Liver (tissue), 9 donors: ENCODE data around the gene UQCRC1. TPM values are rescaled to one million over a fixed set of nuclear protein-coding genes. Genes with fewer than 3 reads are reported as not detected.

ENCODE experiments used
- DNase-seq: peaks from one replicate; pipeline ENCODE4 v3.0.0-alpha.2; 2017; ENCODE audit warnings: low spot score
- H3K27ac ChIP-seq, 2 donors: one replicate each; pipeline ENCODE4 v1.7.0; 2013; ENCODE audit warnings: inconsistent platforms in 2 of 2, low read length in 2 of 2, control low read depth in 1 of 2, low read depth in 1 of 2, mild to moderate bottlenecking in 1 of 2
- H3K27me3 ChIP-seq, 4 donors: one replicate each; pipeline versions ENCODE4 v1.6.1 to v1.7.0; 2013; ENCODE audit warnings: low read length in 3 of 4, inconsistent platforms in 1 of 4, mild to moderate bottlenecking in 1 of 4, moderate library complexity in 1 of 4; ENCODE audit not compliant: control insufficient read depth in 4 of 4, insufficient read depth in 4 of 4
- H3K36me3 ChIP-seq, 4 donors: one replicate each; pipeline versions ENCODE4 v1.6.1 to v1.7.0; 2013; ENCODE audit warnings: low read length in 3 of 4, mild to moderate bottlenecking in 3 of 4, low read depth in 1 of 4, moderate library complexity in 1 of 4; ENCODE audit not compliant: control insufficient read depth in 4 of 4, insufficient read depth in 3 of 4
- H3K4me1 ChIP-seq, 4 donors: one replicate each; pipeline versions ENCODE4 v1.6.1 to v1.7.0; 2013; ENCODE audit warnings: low read length in 3 of 4, mild to moderate bottlenecking in 3 of 4, moderate library complexity in 1 of 4; ENCODE audit not compliant: control insufficient read depth in 4 of 4, insufficient read depth in 4 of 4
- H3K4me3 ChIP-seq, 3 donors: one replicate each; pipeline versions ENCODE4 v1.6.1 to v1.7.0; 2013; ENCODE audit warnings: low read length in 3 of 3, control low read depth in 1 of 3, low read depth in 1 of 3, mild to moderate bottlenecking in 1 of 3
- H3K9ac ChIP-seq, 2 donors: one replicate each; pipeline ENCODE4 v1.7.0; 2013; ENCODE audit warnings: low read length in 2 of 2, mild to moderate bottlenecking in 2 of 2, moderate library complexity in 2 of 2, control low read depth in 1 of 2, low read depth in 1 of 2
- H3K9me3 ChIP-seq, 4 donors: one replicate each; pipeline versions ENCODE4 v1.6.1 to v1.7.0; 2013; ENCODE audit warnings: low read length in 3 of 4; ENCODE audit not compliant: control insufficient read depth in 4 of 4
- CTCF ChIP-seq: fragments of 150-350 bp; IDR thresholded peaks from 2 replicates; pipeline ENCODE4 v1.5.1; 2017; ENCODE audit warnings: improper control_type of control experiment, low read depth, low read length; ENCODE audit not compliant: missing input control
- EGR1 ChIP-seq, 2 donors: IDR thresholded peaks; 2 replicates each; pipeline ENCODE4 v1.6.1; 2016 to 2018; ENCODE audit warnings: antibody characterized with exemption in 2 of 2, low read depth in 2 of 2
- FOXA1 ChIP-seq: IDR thresholded peaks from 2 replicates; pipeline ENCODE4 v1.6.1; 2016; ENCODE audit warnings: antibody characterized with exemption
- GABPA ChIP-seq, 2 donors: IDR thresholded peaks in 1 of 2; conservative IDR thresholded peaks in 1 of 2; 2 replicates each; pipeline ENCODE4 v1.6.1; 2016; ENCODE audit warnings: antibody characterized with exemption in 2 of 2, mild to moderate bottlenecking in 1 of 2, moderate library complexity in 1 of 2
- HNF4G ChIP-seq: IDR thresholded peaks from 2 replicates; pipeline ENCODE4 v1.6.1; 2016; ENCODE audit warnings: antibody characterized with exemption
- JUND ChIP-seq, 2 donors: IDR thresholded peaks; 2 replicates each; pipeline ENCODE4 v1.6.1; 2016; ENCODE audit warnings: antibody characterized with exemption in 2 of 2
- MAX ChIP-seq: IDR thresholded peaks from 2 replicates; pipeline ENCODE4 v1.6.1; 2016; ENCODE audit warnings: antibody characterized with exemption
- RAD21 ChIP-seq, 2 donors: IDR thresholded peaks; 2 replicates each; pipeline ENCODE4 v1.6.1; 2016; ENCODE audit warnings: antibody characterized with exemption in 2 of 2, mild to moderate bottlenecking in 2 of 2
- REST ChIP-seq: IDR thresholded peaks from 2 replicates; pipeline ENCODE4 v1.6.1; 2016; ENCODE audit warnings: antibody characterized with exemption, mild to moderate bottlenecking
- RXRA ChIP-seq, 2 donors: IDR thresholded peaks; 2 replicates each; pipeline ENCODE4 v1.6.1; 2017 to 2018; ENCODE audit warnings: antibody characterized with exemption in 2 of 2, mild to moderate bottlenecking in 1 of 2
- SP1 ChIP-seq: IDR thresholded peaks from 2 replicates; pipeline ENCODE4 v1.6.1; 2018; ENCODE audit warnings: antibody characterized with exemption, mild to moderate bottlenecking
- TAF1 ChIP-seq: conservative IDR thresholded peaks from 2 replicates; pipeline ENCODE4 v1.6.1; 2016; ENCODE audit warnings: antibody characterized with exemption, mild to moderate bottlenecking
- ZBTB33 ChIP-seq: IDR thresholded peaks from 2 replicates; pipeline ENCODE4 v1.6.1; 2016; ENCODE audit warnings: antibody characterized with exemption
- WGBS: extraction: QIAGEN DNeasy Blood & Tissue Kit; methylation state at CpG from one replicate; pipeline ENCODE4 v1.1.7; 2013; 5-methylcytosine and 5-hydroxymethylcytosine counted together
- polyA plus RNA-seq, 2 donors: library from polyadenylated mRNA; stranded (reverse) in 1 of 2; unstranded in 1 of 2; fragments of 200-250 nt in 1 of 2; fragments of >200 nt in 1 of 2; fragmentation: Nextera tagmentation in 1 of 2; extraction: Ambion mirVana in 1 of 2; gene quantifications; one replicate each; pipeline versions ENCODE4 v1.2.1 to v1.2.3, GENCODE V29; 2013 to 2015
- total RNA-seq, 2 donors: library from RNA; depleted of rRNA; stranded (reverse); fragments of >200 nt; gene quantifications; one replicate each; pipeline ENCODE4 v1.2.3, GENCODE V29; 2014
- donor health status: healthy.
- donor health status: healthy.
- donor health status: healthy.
- donor health status: healthy.
- donor health status: healthy.

UQCRC1 gene
- total and polyA plus RNA-seq, 4 donors, result 153 to 373 (median 289) TPM

GRCh38 chr3:48588230-48588629 is 21.2 kb downstream of the UQCRC1 start:
- TF ChIP-seq SP1 (no peak), CTCF (no peak), MAX (no peak), FOXA1 (no peak), EGR1 (IDR thresholded peaks at IDR 0.05; ENCODE audit: low read depth in 2 of 2) (no peak), TAF1 (no peak), JUND (IDR thresholded peaks at IDR 0.05) (no peak), REST (no peak), GABPA (IDR thresholded peaks at IDR 0.05 in 1 of 2, conservative IDR thresholded peaks at IDR 0.05 in 1 of 2) (no peak), RAD21 (IDR thresholded peaks at IDR 0.05) (no peak), ZBTB33 (no peak)
- Histone ChIP-seq H3K27ac (no peak overlapping the region), H3K4me3 (no peak overlapping the region), H3K4me1 (no peaks in the 10 kb centered on the region), H3K9me3 (no peaks in the 10 kb centered on the region), H3K27me3 (no peaks in the 10 kb centered on the region), H3K36me3 (no peaks in the 10 kb centered on the region), H3K9ac (no peak overlapping the region)
- WGBS, result 77% methylated on average over 15 of the region's 15 CpGs
- DNase-seq, result no peak

- WGBS, result 81% methylated on average over 11 of the region's 11 CpGs
- Histone ChIP-seq H3K9ac (no peak overlapping the region), H3K9me3 (no peaks in the 10 kb centered on the region), H3K4me3 (no peak overlapping the region), H3K27me3 (no peaks in the 10 kb centered on the region), H3K36me3 (no peaks in the 10 kb centered on the region), H3K4me1 (no peaks in the 10 kb centered on the region), H3K27ac (no peak overlapping the region)
- no peak for TF ChIP-seq CTCF
- no peak for TF ChIP-seq SP1
- no peak for TF ChIP-seq HNF4G
- no peak for TF ChIP-seq ZBTB33
- TF ChIP-seq GABPA (IDR thresholded peaks at IDR 0.05 in 1 of 2, conservative IDR thresholded peaks at IDR 0.05 in 1 of 2), result no peak
- TF ChIP-seq EGR1 (IDR thresholded peaks at IDR 0.05; ENCODE audit: low read depth in 2 of 2), result no peak
- TF ChIP-seq RXRA (IDR thresholded peaks at IDR 0.05), result no peak
- TF ChIP-seq FOXA1, result no peak
- DNase-seq, result no peak
Measured at GRCh38 chr3:48587686-48588085, 21.8 kb downstream of the UQCRC1 start.
